ENCODE measurements around the gene OBSCN. TPM values are rescaled to one million over a fixed set of nuclear protein-coding genes. Genes with fewer than 3 reads are reported as not detected.

OBSCN gene
- total and polyA plus RNA-seq, 2 of the 13 experiments (the other 11 are each of a cell fraction or from before 2014, with no cell fraction given): 0.20 TPM

DNA sequence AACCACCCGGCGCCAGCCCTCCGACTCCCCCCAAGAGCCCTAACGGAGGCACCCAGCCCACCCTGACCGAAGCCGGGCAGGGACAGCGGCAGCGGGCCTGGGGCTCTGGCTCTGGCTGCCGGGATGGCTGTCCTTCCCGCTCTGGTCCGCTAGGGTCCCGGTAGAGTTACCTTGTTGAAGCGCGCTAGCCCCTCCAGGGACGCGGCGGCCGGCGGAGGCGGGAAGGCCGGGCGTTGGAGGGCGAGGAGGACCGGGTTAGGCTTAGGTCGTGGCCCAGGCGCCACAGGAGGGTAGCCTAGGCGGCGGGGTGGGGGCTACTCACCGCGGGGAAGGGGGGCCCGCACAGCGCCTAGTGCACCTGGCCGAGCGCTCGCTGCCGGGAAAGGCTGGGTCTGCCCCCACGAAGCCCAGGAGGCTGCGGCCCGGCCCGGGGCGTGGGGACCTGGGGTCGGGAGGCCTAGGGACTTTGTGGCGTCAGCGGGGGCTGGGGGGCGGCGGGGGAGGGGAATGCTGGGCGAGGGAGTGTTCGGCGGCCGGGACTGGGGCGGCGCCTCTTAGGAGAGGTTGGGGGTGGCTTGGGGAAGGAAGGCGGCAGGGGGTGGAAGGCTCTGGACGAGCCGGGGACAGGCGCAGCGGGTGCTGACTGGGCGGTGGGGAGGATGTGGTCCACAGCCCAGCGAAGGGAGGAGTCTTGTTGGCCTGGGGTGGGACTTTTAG is 208.5 kb downstream of the OBSCN start, which contains the start of gene TRIM17 (continued):
- TF ChIP-seq, protein P1, sequence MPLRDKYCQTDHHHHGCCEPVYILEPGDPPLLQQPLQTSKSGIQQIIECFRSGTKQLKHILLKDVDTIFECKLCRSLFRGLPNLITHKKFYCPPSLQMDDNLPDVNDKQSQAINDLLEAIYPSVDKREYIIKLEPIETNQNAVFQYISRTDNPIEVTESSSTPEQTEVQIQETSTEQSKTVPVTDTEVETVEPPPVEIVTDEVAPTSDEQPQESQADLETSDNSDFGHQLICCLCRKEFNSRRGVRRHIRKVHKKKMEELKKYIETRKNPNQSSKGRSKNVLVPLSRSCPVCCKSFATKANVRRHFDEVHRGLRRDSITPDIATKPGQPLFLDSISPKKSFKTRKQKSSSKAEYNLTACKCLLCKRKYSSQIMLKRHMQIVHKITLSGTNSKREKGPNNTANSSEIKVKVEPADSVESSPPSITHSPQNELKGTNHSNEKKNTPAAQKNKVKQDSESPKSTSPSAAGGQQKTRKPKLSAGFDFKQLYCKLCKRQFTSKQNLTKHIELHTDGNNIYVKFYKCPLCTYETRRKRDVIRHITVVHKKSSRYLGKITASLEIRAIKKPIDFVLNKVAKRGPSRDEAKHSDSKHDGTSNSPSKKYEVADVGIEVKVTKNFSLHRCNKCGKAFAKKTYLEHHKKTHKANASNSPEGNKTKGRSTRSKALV (CRISPR knock-in tag; IDR thresholded peaks at IDR 0.05): 0 out of 2 replicates have a peak, but pooled peaks have one; percentile 46
- TF ChIP-seq KLF13 (CRISPR knock-in tag; IDR thresholded peaks at IDR 0.05) (no peak), ZBTB8A (CRISPR knock-in tag; IDR thresholded peaks at IDR 0.05; ENCODE audit: borderline replicate concordance, low read depth) (no peak), ZNF790 (CRISPR knock-in tag; IDR thresholded peaks at IDR 0.05; ENCODE audit: borderline replicate concordance) (no peak), GLI4 (CRISPR knock-in tag; IDR thresholded peaks at IDR 0.05; ENCODE audit: borderline replicate concordance) (no peak), ZNF335 (CRISPR knock-in tag; IDR thresholded peaks at IDR 0.05) (no peak), ZFP37 (CRISPR knock-in tag; IDR thresholded peaks at IDR 0.05; ENCODE audit: borderline replicate concordance) (no peak), SPEN (CRISPR knock-in tag; IDR thresholded peaks at IDR 0.05; ENCODE audit: low read depth) (no peak), ZSCAN30 (CRISPR knock-in tag; IDR thresholded peaks at IDR 0.05) (no peak), AHR (CRISPR knock-in tag; IDR thresholded peaks at IDR 0.05) (no peak), RBFOX2 (IDR thresholded peaks at IDR 0.05; ENCODE audit: low read depth, low read length) (0 out of 2 replicates have a peak, but pooled peaks have one; percentile 36), ZNF616 (CRISPR knock-in tag; IDR thresholded peaks at IDR 0.05; ENCODE audit: low read depth) (no peak), HMG20A (CRISPR knock-in tag; IDR thresholded peaks at IDR 0.05; ENCODE audit: borderline replicate concordance) (no peak)
- TF ChIP-seq, protein P2, sequence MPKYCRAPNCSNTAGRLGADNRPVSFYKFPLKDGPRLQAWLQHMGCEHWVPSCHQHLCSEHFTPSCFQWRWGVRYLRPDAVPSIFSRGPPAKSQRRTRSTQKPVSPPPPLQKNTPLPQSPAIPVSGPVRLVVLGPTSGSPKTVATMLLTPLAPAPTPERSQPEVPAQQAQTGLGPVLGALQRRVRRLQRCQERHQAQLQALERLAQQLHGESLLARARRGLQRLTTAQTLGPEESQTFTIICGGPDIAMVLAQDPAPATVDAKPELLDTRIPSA (CRISPR knock-in tag; IDR thresholded peaks at IDR 0.05; ENCODE audit: borderline replicate concordance): no peak
- TF ChIP-seq, protein P3, sequence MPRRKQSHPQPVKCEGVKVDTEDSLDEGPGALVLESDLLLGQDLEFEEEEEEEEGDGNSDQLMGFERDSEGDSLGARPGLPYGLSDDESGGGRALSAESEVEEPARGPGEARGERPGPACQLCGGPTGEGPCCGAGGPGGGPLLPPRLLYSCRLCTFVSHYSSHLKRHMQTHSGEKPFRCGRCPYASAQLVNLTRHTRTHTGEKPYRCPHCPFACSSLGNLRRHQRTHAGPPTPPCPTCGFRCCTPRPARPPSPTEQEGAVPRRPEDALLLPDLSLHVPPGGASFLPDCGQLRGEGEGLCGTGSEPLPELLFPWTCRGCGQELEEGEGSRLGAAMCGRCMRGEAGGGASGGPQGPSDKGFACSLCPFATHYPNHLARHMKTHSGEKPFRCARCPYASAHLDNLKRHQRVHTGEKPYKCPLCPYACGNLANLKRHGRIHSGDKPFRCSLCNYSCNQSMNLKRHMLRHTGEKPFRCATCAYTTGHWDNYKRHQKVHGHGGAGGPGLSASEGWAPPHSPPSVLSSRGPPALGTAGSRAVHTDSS (CRISPR knock-in tag; conservative IDR thresholded peaks at IDR 0.05): no peak
- TF ChIP-seq, protein P4, sequence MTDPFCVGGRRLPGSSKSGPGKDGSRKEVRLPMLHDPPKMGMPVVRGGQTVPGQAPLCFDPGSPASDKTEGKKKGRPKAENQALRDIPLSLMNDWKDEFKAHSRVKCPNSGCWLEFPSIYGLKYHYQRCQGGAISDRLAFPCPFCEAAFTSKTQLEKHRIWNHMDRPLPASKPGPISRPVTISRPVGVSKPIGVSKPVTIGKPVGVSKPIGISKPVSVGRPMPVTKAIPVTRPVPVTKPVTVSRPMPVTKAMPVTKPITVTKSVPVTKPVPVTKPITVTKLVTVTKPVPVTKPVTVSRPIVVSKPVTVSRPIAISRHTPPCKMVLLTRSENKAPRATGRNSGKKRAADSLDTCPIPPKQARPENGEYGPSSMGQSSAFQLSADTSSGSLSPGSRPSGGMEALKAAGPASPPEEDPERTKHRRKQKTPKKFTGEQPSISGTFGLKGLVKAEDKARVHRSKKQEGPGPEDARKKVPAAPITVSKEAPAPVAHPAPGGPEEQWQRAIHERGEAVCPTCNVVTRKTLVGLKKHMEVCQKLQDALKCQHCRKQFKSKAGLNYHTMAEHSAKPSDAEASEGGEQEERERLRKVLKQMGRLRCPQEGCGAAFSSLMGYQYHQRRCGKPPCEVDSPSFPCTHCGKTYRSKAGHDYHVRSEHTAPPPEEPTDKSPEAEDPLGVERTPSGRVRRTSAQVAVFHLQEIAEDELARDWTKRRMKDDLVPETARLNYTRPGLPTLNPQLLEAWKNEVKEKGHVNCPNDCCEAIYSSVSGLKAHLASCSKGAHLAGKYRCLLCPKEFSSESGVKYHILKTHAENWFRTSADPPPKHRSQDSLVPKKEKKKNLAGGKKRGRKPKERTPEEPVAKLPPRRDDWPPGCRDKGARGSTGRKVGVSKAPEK (CRISPR knock-in tag; IDR thresholded peaks at IDR 0.05; ENCODE audit: borderline replicate concordance): no peak
- TF ChIP-seq, protein P5, sequence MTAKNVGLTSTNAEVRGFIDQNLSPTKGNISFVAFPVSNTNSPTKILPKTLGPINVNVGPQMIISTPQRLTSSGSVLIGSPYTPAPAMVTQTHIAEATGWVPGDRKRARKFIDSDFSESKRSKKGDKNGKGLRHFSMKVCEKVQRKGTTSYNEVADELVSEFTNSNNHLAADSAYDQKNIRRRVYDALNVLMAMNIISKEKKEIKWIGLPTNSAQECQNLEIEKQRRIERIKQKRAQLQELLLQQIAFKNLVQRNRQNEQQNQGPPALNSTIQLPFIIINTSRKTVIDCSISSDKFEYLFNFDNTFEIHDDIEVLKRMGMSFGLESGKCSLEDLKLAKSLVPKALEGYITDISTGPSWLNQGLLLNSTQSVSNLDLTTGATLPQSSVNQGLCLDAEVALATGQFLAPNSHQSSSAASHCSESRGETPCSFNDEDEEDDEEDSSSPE (CRISPR knock-in tag; IDR thresholded peaks at IDR 0.05): peak; percentile 69; the same call in 1 of the 2 replicates
- TF ChIP-seq, protein P6, sequence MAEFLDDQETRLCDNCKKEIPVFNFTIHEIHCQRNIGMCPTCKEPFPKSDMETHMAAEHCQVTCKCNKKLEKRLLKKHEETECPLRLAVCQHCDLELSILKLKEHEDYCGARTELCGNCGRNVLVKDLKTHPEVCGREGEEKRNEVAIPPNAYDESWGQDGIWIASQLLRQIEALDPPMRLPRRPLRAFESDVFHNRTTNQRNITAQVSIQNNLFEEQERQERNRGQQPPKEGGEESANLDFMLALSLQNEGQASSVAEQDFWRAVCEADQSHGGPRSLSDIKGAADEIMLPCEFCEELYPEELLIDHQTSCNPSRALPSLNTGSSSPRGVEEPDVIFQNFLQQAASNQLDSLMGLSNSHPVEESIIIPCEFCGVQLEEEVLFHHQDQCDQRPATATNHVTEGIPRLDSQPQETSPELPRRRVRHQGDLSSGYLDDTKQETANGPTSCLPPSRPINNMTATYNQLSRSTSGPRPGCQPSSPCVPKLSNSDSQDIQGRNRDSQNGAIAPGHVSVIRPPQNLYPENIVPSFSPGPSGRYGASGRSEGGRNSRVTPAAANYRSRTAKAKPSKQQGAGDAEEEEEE (CRISPR knock-in tag; IDR thresholded peaks at IDR 0.05; ENCODE audit: borderline replicate concordance): no peak
